ENCODE results near the gene JCAD. TPM values are rescaled to one million over a fixed set of nuclear protein-coding genes. Genes with fewer than 3 reads are reported as not detected.

JCAD gene
- total RNA-seq, 1 experiment from 2014 or later, result 0.77 TPM

DNA sequence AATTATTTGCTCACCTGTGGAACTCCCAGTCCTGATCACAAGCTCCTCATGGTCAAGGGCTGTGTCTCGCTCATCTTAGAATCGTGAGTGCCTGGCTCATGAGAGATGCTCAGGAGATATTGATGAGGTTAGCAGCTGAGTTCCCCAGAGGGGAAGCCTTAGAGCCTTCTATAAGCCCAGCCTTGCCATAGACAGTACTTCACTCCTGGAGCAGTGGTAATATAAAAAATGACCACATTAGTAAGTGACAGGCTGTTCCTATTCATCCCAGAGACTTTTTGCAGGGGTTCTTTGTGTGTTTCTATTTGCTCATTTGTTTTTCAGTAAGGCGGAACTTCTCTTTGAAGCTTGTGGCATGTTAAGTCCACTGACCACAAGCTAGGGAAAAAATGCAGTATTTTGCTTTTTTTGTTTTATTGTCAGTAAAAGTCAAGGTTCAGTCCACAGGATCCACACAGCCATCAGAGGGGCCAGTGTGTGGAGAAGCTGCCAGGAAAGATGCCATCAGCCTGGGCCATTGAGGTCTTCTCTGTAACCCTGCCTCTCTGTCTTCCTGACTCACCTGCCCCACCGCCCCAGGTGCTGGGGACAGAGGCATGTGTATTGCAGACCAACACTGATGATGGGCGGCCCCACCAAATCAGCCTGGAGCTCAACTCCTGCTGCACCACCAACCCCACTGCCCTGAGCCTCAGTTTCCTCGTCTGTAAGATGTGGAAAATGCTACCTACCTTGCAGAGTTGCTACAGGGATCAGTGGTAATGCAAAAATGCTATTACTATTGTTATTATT is 36.4 kb upstream of the JCAD start:
- WGBS (ENCODE audit: extremely low coverage, insufficient read length, low lambda C conversion rate), result no CpG with 5 or more reads among the region's 6 CpGs
- Histone ChIP-seq H3K79me1 (ENCODE audit: insufficient read depth, low read depth, low read length, poor library complexity, severe bottlenecking) (no peaks in the 10 kb centered on the region), H3K27me3 (ENCODE audit: insufficient read depth, low read length) (no peaks in the 10 kb centered on the region), H3K56ac (ENCODE audit: insufficient read length, low read depth, low read length) (no peak overlapping the region), H3K9ac (ENCODE audit: extremely low read depth, insufficient read length, low read length) (no peak overlapping the region), H2AK5ac (ENCODE audit: insufficient read length, low read length) (no peak overlapping the region), H3K27ac (ENCODE audit: insufficient read length, low read depth, low read length) (no peak overlapping the region), H3K4me2 (ENCODE audit: insufficient read depth, insufficient read length, low read length) (no peak overlapping the region), H3K4me1 (ENCODE audit: insufficient read depth, low read length) (no peaks in the 10 kb centered on the region), H3K4ac (ENCODE audit: low read depth, low read length) (no peak overlapping the region), H3K9me3 (ENCODE audit: control insufficient read depth, low read depth, low read length) (no peaks in the 10 kb centered on the region), H4K8ac (replicated peaks; ENCODE audit: insufficient read length, low read depth, low read length) (no peak overlapping the region), H3K18ac (ENCODE audit: insufficient read length, low read depth, low read length) (no peak overlapping the region), H3K23ac (ENCODE audit: insufficient read length, low read depth, low read length) (no peak overlapping the region), H3T11ph (ENCODE audit: low read length) (no peak overlapping the region), H2AFZ (ENCODE audit: low read length) (no peak overlapping the region), H3K79me2 (ENCODE audit: insufficient read depth, low read length) (no peaks in the 10 kb centered on the region), H3K14ac (ENCODE audit: insufficient read depth, low read length) (no peak overlapping the region), H2BK20ac (ENCODE audit: low read depth, low read length, poor library complexity, severe bottlenecking) (no peak overlapping the region), H2BK120ac (ENCODE audit: low read depth, low read length, poor library complexity, severe bottlenecking) (no peak overlapping the region), H2BK12ac (ENCODE audit: insufficient read length, low read depth, low read length) (no peak overlapping the region), H4K91ac (ENCODE audit: insufficient read length, low read depth, low read length) (no peak overlapping the region), H2BK15ac (ENCODE audit: low read depth, low read length) (no peak overlapping the region), H3K23me2 (ENCODE audit: insufficient read length, low read depth, low read length, poor library complexity, severe bottlenecking) (no peaks in the 10 kb centered on the region), H4K5ac (ENCODE audit: insufficient read length, low read depth, low read length) (no peak overlapping the region), H2BK5ac (ENCODE audit: insufficient read length, low read length) (no peak overlapping the region), H4K20me1 (ENCODE audit: control insufficient read depth, insufficient read depth, insufficient read length) (no peaks in the 10 kb centered on the region)
- H3K27ac Mint-ChIP-seq, result no peak overlapping the region
- H3K9me3 Mint-ChIP-seq, result no peaks in the 10 kb centered on the region
- peaks cover 5 to 10% of the 10 kb centered on the region in 2 experiments; a peak in 3 of 4 replicates for H3K4me1 Mint-ChIP-seq
- TF ChIP-seq, protein P1, sequence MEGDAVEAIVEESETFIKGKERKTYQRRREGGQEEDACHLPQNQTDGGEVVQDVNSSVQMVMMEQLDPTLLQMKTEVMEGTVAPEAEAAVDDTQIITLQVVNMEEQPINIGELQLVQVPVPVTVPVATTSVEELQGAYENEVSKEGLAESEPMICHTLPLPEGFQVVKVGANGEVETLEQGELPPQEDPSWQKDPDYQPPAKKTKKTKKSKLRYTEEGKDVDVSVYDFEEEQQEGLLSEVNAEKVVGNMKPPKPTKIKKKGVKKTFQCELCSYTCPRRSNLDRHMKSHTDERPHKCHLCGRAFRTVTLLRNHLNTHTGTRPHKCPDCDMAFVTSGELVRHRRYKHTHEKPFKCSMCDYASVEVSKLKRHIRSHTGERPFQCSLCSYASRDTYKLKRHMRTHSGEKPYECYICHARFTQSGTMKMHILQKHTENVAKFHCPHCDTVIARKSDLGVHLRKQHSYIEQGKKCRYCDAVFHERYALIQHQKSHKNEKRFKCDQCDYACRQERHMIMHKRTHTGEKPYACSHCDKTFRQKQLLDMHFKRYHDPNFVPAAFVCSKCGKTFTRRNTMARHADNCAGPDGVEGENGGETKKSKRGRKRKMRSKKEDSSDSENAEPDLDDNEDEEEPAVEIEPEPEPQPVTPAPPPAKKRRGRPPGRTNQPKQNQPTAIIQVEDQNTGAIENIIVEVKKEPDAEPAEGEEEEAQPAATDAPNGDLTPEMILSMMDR (conservative IDR thresholded peaks at IDR 0.05), result no peak
- no peak overlapping the region for H3K4me3 Mint-ChIP-seq
- DNase-seq, result no peak
- H3K36me3 Mint-ChIP-seq (ENCODE audit: insufficient read depth in 1 of 3, low read depth in 3 of 3), result no peaks in the 10 kb centered on the region; a peak in 1 of 7 replicates
- H3K27me3 Mint-ChIP-seq (ENCODE audit: low read depth), result no peaks in the 10 kb centered on the region
